Vagina (tissue), 2 donors: ENCODE results near the gene MCM5. TPM values are rescaled to one million over a fixed set of nuclear protein-coding genes. Genes with fewer than 3 reads are reported as not detected.

Experiments
- DNase-seq, 2 donors: peaks; one replicate each; pipeline ENCODE4 v3.0.0-alpha.2; 2017; ENCODE audit errors: extremely low spot score in 2 of 2
- H3K27ac ChIP-seq: fragments of 200-600 bp; sonication (generic); one replicate; pipeline ENCODE4 v1.5.1; 2019
- H3K27me3 ChIP-seq: fragments of 200-600 bp; sonication (generic); one replicate; pipeline ENCODE4 v1.5.1; 2019
- H3K36me3 ChIP-seq, 2 donors: fragments of 200-600 bp; sonication (generic); one replicate each; pipeline ENCODE4 v1.5.1; 2017 to 2019
- H3K4me1 ChIP-seq: fragments of 200-600 bp; sonication (generic); one replicate; pipeline ENCODE4 v1.5.1; 2019
- H3K4me3 ChIP-seq, 2 donors: fragments of 200-600 bp; sonication (generic); 1 replicate in 1 of 2; 2 replicates in 1 of 2; pipeline ENCODE4 v1.5.1; 2016 to 2019
- H3K9me3 ChIP-seq: fragments of 200-600 bp; sonication (generic); one replicate; pipeline ENCODE4 v1.5.1; 2019
- POLR2A ChIP-seq, 2 donors: fragments of 450-650 bp; IDR thresholded peaks; one replicate each; pipeline ENCODE4 v1.6.1; 2017; ENCODE audit warnings: antibody characterized with exemption in 2 of 2, mild to moderate bottlenecking in 2 of 2, moderate library complexity in 2 of 2
- POLR2AphosphoS5 ChIP-seq, 2 donors: sonication (generic); formaldehyde crosslinking; IDR thresholded peaks; one replicate each; pipeline ENCODE4 v1.9.0; 2017; ENCODE audit warnings: antibody characterized with exemption in 2 of 2, mild to moderate bottlenecking in 2 of 2, low read depth in 1 of 2; ENCODE audit not compliant: insufficient read depth in 1 of 2
- intact Hi-C: fragments of 100-400 bp; cut with DNase I; formaldehyde crosslinking; loops from one replicate; pipeline ENCODE4 v1.15.1; 2023
- total RNA-seq: library from RNA; depleted of rRNA; stranded (reverse); fragments of >200 nt; gene quantifications from one replicate; pipeline ENCODE4 v1.2.3, GENCODE V29; 2016
- TF ChIP-seq, protein P1 (sequence below), 3 experiments: fragments of 450-650 bp in 2 of 3; fragments of 200-600 bp in 1 of 3; sonication (generic) in 1 of 3; IDR thresholded peaks; one replicate each; pipeline ENCODE4 v1.5.1; 2017 to 2019; ENCODE audit warnings: antibody characterized with exemption in 3 of 3, mild to moderate bottlenecking in 2 of 3, moderate library complexity in 2 of 3

MCM5 gene
- total RNA-seq, 1 donor from 2014 or later = 17.9 TPM

GRCh38 chr22:35444685-35445399 is 44.9 kb downstream of the MCM5 start:
- intact Hi-C loops = no loop called here
- H3K27ac ChIP-seq = no peak overlapping the region
- no peaks in the 10 kb centered on the region for H3K9me3 ChIP-seq
- H3K4me1 ChIP-seq = peaks cover 7% of the 10 kb centered on the region
- TF ChIP-seq POLR2A (IDR thresholded peaks at IDR 0.05) (no peak), POLR2AphosphoS5 (IDR thresholded peaks at IDR 0.05; ENCODE audit: insufficient read depth in 1 of 2, low read depth in 1 of 2) (no peak)
- TF ChIP-seq, protein P1, sequence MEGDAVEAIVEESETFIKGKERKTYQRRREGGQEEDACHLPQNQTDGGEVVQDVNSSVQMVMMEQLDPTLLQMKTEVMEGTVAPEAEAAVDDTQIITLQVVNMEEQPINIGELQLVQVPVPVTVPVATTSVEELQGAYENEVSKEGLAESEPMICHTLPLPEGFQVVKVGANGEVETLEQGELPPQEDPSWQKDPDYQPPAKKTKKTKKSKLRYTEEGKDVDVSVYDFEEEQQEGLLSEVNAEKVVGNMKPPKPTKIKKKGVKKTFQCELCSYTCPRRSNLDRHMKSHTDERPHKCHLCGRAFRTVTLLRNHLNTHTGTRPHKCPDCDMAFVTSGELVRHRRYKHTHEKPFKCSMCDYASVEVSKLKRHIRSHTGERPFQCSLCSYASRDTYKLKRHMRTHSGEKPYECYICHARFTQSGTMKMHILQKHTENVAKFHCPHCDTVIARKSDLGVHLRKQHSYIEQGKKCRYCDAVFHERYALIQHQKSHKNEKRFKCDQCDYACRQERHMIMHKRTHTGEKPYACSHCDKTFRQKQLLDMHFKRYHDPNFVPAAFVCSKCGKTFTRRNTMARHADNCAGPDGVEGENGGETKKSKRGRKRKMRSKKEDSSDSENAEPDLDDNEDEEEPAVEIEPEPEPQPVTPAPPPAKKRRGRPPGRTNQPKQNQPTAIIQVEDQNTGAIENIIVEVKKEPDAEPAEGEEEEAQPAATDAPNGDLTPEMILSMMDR (IDR thresholded peaks at IDR 0.05) = no peak
- no peak overlapping the region for H3K4me3 ChIP-seq
- H3K36me3 ChIP-seq = no peaks in the 10 kb centered on the region
- H3K27me3 ChIP-seq = no peaks in the 10 kb centered on the region
- DNase-seq = no peak

DNA sequence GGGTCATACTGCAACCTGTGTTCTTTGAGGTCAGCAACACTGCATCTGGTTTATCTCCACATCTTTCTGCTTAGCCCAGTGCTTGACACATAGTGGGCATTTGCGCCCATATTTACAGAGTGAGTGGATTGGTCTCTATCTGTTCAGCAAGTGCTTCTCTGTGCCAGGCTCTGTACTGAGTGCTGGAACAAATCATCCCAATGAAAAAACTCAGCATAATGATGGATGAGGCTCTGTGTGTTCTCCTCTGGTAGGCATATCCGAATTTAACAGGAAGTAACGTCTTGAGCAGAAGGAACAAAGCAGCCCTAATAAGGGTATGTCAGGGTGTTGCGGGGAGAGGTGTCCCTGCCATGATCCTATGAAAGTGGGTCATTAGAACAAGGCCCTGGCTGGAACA is 46.0 kb downstream of the MCM5 start:
- Histone ChIP-seq H3K9me3 (no peaks in the 10 kb centered on the region), H3K27ac (peak overlapping the region; percentile 74), H3K36me3 (no peaks in the 10 kb centered on the region), H3K4me3 (no peak overlapping the region), H3K27me3 (no peaks in the 10 kb centered on the region), H3K4me1 (peaks cover 7% of the 10 kb centered on the region)
- TF ChIP-seq, protein P1 (IDR thresholded peaks at IDR 0.05) = no peak
- TF ChIP-seq POLR2A (IDR thresholded peaks at IDR 0.05) (no peak), POLR2AphosphoS5 (IDR thresholded peaks at IDR 0.05; ENCODE audit: insufficient read depth in 1 of 2, low read depth in 1 of 2) (no peak)
- intact Hi-C loops = no loop called here
- DNase-seq = no peak

GRCh38 chr22:35446365-35446764 is 46.4 kb downstream of the MCM5 start:
- Histone ChIP-seq H3K4me1 (peaks cover 7% of the 10 kb centered on the region), H3K27me3 (no peaks in the 10 kb centered on the region), H3K27ac (peak overlapping the region; percentile 74), H3K36me3 (no peaks in the 10 kb centered on the region), H3K4me3 (no peak overlapping the region), H3K9me3 (no peaks in the 10 kb centered on the region)
- DNase-seq = no peak
- intact Hi-C loops = no loop called here
- TF ChIP-seq POLR2AphosphoS5 (IDR thresholded peaks at IDR 0.05; ENCODE audit: insufficient read depth in 1 of 2, low read depth in 1 of 2) (peak in 1 of 2 donors; percentile 68), POLR2A (IDR thresholded peaks at IDR 0.05) (no peak)
- TF ChIP-seq, protein P1 (IDR thresholded peaks at IDR 0.05) = no peak

GRCh38 chr22:35448523-35448922 is 48.6 kb downstream of the MCM5 start:
- no peaks in the 10 kb centered on the region for H3K9me3 ChIP-seq
- DNase-seq = no peak
- no peak overlapping the region for H3K27ac ChIP-seq
- peaks cover 7% of the 10 kb centered on the region for H3K4me1 ChIP-seq
- H3K4me3 ChIP-seq = no peak overlapping the region
- intact Hi-C loops = no loop called here
- no peaks in the 10 kb centered on the region for H3K27me3 ChIP-seq
- no peaks in the 10 kb centered on the region for H3K36me3 ChIP-seq
- TF ChIP-seq POLR2AphosphoS5 (IDR thresholded peaks at IDR 0.05; ENCODE audit: insufficient read depth in 1 of 2, low read depth in 1 of 2) = no peak
- no peak for TF ChIP-seq POLR2A (IDR thresholded peaks at IDR 0.05)
- TF ChIP-seq, protein P1 (IDR thresholded peaks at IDR 0.05) = no peak
